SK-N-SH (cell line): ENCODE data around the gene CCL16.
A peak's percentile ranks its signal among the peaks of the same experiment; 100 is the strongest.

Experiments
- CTCF ChIP-seq: fragments of 200-600 bp; sonication (generic); IDR thresholded peaks from 2 replicates; pipeline ENCODE4 v1.6.1; 2017; ENCODE audit warnings: antibody characterized with exemption, mild to moderate bottlenecking, moderate library complexity
- EP300 ChIP-seq, 2 experiments: IDR thresholded peaks; 2 replicates each; pipeline versions ENCODE4 v1.4.0 to v1.6.1; 2012; ENCODE audit warnings: borderline replicate concordance in 1 of 2, low read depth in 1 of 2, low read length in 1 of 2
- FOXM1 ChIP-seq: IDR thresholded peaks from 2 replicates; pipeline ENCODE4 v1.4.0; 2012; ENCODE audit warnings: low read depth, mild to moderate bottlenecking
- MXI1 ChIP-seq: IDR thresholded peaks from 2 replicates; pipeline ENCODE4 v1.6.1; 2012; ENCODE audit warnings: mild to moderate bottlenecking, low read depth, low read length, improper control_type of control experiment
- NRF1 ChIP-seq: IDR thresholded peaks from 2 replicates; pipeline ENCODE4 v1.6.1; 2012; ENCODE audit warnings: low read depth, mild to moderate bottlenecking, low read length
- POLR2AphosphoS5 ChIP-seq: IDR thresholded peaks from 2 replicates; pipeline ENCODE4 v1.6.1; 2012; ENCODE audit warnings: low read depth, low read length
- SMC3 ChIP-seq: IDR thresholded peaks from 2 replicates; pipeline ENCODE4 v1.6.1; 2012; ENCODE audit warnings: low read depth, low read length, improper control_type of control experiment
- TAF1 ChIP-seq: IDR thresholded peaks from 2 replicates; pipeline ENCODE4 v1.6.1; 2012; ENCODE audit warnings: low read depth, mild to moderate bottlenecking, low read length, moderate library complexity, borderline replicate concordance
- TEAD4 ChIP-seq: IDR thresholded peaks from 2 replicates; pipeline ENCODE4 v1.4.0; 2012; ENCODE audit warnings: mild to moderate bottlenecking, borderline replicate concordance; ENCODE audit not compliant: insufficient read depth
- TF ChIP-seq, protein P1 (sequence below): fragments of 150-350 bp; IDR thresholded peaks from 2 replicates; pipeline ENCODE4 v1.6.1; 2017; ENCODE audit warnings: antibody characterized with exemption, low read length, low read depth, borderline replicate concordance

DNA sequence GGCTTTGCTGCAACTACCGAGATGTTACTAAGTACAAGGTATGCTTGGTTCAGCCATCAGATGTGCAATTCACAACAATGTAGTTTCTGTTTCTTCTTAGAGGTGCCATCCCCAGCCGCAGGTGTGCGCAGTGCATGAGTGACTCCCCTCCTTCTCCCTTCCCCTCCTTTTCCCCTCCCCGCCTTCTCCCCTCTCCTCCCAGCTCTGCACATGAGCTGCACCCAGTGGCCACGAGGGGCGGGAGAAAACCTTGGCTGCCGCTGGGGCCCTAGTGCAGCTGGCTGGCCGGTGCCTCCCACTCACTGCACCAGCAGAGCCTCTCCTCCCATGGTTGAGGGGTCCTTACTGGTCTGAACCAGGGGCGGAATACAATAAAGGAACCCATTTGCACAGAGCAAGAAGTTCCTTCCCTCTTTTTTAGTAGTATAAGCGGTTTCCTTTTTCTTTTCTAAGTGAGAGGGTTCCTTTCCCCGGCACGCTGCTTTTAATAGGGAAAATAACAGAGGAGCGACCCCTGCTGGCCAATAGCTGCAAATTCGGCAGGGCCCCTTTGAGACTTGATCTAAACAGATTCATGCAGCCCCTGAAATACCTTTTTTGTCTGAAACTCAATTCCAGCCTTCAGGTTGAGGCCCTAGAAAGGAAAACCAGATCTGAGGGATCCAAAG is 27.8 kb upstream of the CCL16 start:
- TF ChIP-seq CTCF: peak; percentile 57
- TF ChIP-seq EP300 (IDR thresholded peaks at IDR 0.05; ENCODE audit: borderline replicate concordance in 1 of 2, low read depth in 1 of 2, low read length in 1 of 2): no peak
- TF ChIP-seq POLR2AphosphoS5: no peak
- TF ChIP-seq, protein P1, sequence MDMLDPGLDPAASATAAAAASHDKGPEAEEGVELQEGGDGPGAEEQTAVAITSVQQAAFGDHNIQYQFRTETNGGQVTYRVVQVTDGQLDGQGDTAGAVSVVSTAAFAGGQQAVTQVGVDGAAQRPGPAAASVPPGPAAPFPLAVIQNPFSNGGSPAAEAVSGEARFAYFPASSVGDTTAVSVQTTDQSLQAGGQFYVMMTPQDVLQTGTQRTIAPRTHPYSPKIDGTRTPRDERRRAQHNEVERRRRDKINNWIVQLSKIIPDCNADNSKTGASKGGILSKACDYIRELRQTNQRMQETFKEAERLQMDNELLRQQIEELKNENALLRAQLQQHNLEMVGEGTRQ: no peak
- TF ChIP-seq TEAD4: no peak
- TF ChIP-seq MXI1: no peak
- no peak for TF ChIP-seq NRF1
- no peak for TF ChIP-seq SMC3
- TF ChIP-seq FOXM1: no peak
- no peak for TF ChIP-seq TAF1
